ENCODE results near the gene MIPOL1. TPM values are rescaled to one million over a fixed set of nuclear protein-coding genes. Genes with fewer than 3 reads are reported as not detected.

MIPOL1 gene
- total and polyA plus RNA-seq, 2 of the 13 experiments (the other 11 are each of a cell fraction or from before 2014, with no cell fraction given), result 8.6 to 34.2 TPM

DNA sequence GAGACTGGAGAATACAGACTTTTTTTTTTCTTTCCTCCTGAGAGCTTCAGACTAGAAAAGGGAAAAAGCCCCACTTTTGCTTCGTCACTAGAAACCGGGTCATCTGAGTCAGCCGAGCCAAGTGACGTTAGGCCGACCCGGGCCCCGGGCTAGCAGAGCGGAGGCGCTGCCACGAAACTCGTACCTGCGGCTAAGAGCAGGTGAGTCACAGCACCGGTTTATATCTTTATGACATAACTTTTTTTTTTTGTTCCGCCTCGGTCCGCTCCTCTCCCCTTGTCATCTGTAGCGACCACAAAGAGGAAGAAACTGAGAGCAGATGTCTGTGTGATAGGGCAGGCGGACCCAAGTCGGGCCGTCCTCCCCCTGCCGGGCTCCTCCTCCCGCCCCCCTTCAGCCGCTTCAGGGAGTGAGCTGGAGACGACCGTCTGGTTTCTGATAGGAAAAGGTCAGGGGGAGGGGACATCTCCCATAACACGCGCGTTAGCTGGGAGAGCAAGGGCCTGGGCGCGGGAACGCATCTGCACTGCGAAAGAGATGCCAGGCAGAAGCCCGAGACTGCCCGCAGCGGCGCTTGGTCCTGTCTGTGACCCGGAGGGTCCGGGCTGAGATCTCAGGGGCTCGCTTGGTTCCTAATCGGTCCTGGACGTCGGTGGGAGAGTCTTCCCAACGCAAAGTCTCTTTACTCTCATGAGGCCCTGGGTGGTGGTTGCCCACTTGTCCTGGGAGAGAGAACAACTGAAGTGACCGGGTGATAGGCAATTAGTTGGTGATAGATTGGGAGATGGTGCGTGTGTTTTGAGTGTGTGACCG is 398.3 kb downstream of the MIPOL1 start (continued):
- TF ChIP-seq, protein P1, sequence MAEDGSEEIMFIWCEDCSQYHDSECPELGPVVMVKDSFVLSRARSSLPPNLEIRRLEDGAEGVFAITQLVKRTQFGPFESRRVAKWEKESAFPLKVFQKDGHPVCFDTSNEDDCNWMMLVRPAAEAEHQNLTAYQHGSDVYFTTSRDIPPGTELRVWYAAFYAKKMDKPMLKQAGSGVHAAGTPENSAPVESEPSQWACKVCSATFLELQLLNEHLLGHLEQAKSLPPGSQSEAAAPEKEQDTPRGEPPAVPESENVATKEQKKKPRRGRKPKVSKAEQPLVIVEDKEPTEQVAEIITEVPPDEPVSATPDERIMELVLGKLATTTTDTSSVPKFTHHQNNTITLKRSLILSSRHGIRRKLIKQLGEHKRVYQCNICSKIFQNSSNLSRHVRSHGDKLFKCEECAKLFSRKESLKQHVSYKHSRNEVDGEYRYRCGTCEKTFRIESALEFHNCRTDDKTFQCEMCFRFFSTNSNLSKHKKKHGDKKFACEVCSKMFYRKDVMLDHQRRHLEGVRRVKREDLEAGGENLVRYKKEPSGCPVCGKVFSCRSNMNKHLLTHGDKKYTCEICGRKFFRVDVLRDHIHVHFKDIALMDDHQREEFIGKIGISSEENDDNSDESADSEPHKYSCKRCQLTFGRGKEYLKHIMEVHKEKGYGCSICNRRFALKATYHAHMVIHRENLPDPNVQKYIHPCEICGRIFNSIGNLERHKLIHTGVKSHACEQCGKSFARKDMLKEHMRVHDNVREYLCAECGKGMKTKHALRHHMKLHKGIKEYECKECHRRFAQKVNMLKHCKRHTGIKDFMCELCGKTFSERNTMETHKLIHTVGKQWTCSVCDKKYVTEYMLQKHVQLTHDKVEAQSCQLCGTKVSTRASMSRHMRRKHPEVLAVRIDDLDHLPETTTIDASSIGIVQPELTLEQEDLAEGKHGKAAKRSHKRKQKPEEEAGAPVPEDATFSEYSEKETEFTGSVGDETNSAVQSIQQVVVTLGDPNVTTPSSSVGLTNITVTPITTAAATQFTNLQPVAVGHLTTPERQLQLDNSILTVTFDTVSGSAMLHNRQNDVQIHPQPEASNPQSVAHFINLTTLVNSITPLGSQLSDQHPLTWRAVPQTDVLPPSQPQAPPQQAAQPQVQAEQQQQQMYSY (CRISPR knock-in tag; IDR thresholded peaks at IDR 0.05), result peak; percentile 50; the same call in 1 of the 2 replicates
- TF ChIP-seq TIGD3 (CRISPR knock-in tag; IDR thresholded peaks at IDR 0.05; ENCODE audit: borderline replicate concordance) (no peak; the same call in 1 of the 2 replicates), SAP130 (CRISPR knock-in tag; IDR thresholded peaks at IDR 0.05; ENCODE audit: low read depth) (peak; percentile 98), ZNF329 (CRISPR knock-in tag; IDR thresholded peaks at IDR 0.05; ENCODE audit: low read depth) (peak; percentile 17; the same call in 1 of the 2 replicates), HNF1A (IDR thresholded peaks at IDR 0.05; ENCODE audit: low read depth) (peak; percentile 45), HNF1A (CRISPR knock-in tag; IDR thresholded peaks at IDR 0.05; ENCODE audit: borderline replicate concordance) (peak; percentile 87; the same call in 1 of the 2 replicates), ZNF550 (CRISPR knock-in tag; IDR thresholded peaks at IDR 0.05; ENCODE audit: borderline replicate concordance) (peak; percentile 96; the same call in 1 of the 2 replicates), ZNF460 (CRISPR knock-in tag; IDR thresholded peaks at IDR 0.05; ENCODE audit: borderline replicate concordance) (no peak; the same call in 1 of the 2 replicates), HMG20A (CRISPR knock-in tag; IDR thresholded peaks at IDR 0.05; ENCODE audit: borderline replicate concordance) (no peak; the same call in 1 of the 2 replicates), PAF1 (CRISPR knock-in tag; IDR thresholded peaks at IDR 0.05) (no peak), ZNF274 (CRISPR knock-in tag; IDR thresholded peaks at IDR 0.05) (peak; percentile 94), NFKB2 (CRISPR knock-in tag; IDR thresholded peaks at IDR 0.05; ENCODE audit: borderline replicate concordance) (peak; percentile 92), ZNF354B (CRISPR knock-in tag; IDR thresholded peaks at IDR 0.05) (peak; percentile 94), KLF15 (CRISPR knock-in tag; IDR thresholded peaks at IDR 0.05; ENCODE audit: borderline replicate concordance) (peak; percentile 89; the same call in 1 of the 2 replicates), NFYC (CRISPR knock-in tag; IDR thresholded peaks at IDR 0.05) (no peak)
- TF ChIP-seq, protein P2, sequence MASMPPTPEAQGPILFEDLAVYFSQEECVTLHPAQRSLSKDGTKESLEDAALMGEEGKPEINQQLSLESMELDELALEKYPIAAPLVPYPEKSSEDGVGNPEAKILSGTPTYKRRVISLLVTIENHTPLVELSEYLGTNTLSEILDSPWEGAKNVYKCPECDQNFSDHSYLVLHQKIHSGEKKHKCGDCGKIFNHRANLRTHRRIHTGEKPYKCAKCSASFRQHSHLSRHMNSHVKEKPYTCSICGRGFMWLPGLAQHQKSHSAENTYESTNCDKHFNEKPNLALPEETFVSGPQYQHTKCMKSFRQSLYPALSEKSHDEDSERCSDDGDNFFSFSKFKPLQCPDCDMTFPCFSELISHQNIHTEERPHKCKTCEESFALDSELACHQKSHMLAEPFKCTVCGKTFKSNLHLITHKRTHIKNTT (CRISPR knock-in tag; IDR thresholded peaks at IDR 0.05), result no peak
